Activated CD4-positive, alpha-beta T cell treated with anti-CD3 and anti-CD28 coated beads for 1 hour (primary cell): ENCODE measurements around the gene SLC30A2.
A peak's percentile ranks its signal among the peaks of the same experiment; 100 is the strongest.

Experiments used
- DNase-seq: peaks from one replicate; pipeline ENCODE4 v3.0.0-alpha.2; 2020

SLC30A2 gene

GRCh38 chr1:25993197-25993951 lies 52.5 kb downstream of the SLC30A2 start:
- DNase-seq: no peak

GRCh38 chr1:25992689-25993171 lies 53.2 kb downstream of the SLC30A2 start:
- no peak for DNase-seq

- DNase-seq: no peak
Measured at GRCh38 chr1:25991937-25992688, 53.8 kb downstream of the SLC30A2 start.

GRCh38 chr1:25990702-25991395 lies 55.1 kb downstream of the SLC30A2 start:
- peak; percentile 36 for DNase-seq

GRCh38 chr1:25990251-25990650 lies 55.7 kb downstream of the SLC30A2 start:
- DNase-seq: no peak

- no peak for DNase-seq
Measured at GRCh38 chr1:25989440-25990234, 56.3 kb downstream of the SLC30A2 start.

DNA sequence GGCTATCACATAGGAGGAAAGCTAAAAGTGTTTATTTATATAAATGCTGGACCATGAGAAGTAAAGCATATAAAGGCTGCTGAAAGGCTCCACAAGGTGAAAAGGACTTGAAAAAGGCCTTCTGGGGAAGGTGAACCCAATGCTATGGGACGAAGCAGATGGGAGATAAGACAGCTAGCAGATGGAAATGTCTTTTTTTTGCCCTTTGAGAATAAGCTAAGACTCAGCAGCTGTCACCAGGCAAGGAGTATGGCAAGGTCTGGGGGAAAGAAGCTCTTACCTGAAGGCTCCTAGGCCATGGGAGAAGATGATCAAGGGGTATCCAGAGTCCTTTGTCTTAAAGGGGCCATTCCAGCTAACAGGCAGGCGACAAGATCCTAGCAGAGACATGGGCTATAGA lies 58.0 kb downstream of the SLC30A2 start:
- DNase-seq: no peak
